K562 (cell line): ENCODE data around the gene SGSM2. TPM values are rescaled to one million over a fixed set of nuclear protein-coding genes. Genes with fewer than 3 reads are reported as not detected.

Experiments used
- ATAC-seq: fragments of 200-7000 bp; cut with Tn5 transposase; 3 replicates; pipeline ENCODE4 v1.9.1; 2020; ENCODE audit warnings: moderate library complexity
- BruUV-seq: library from RNA; stranded (reverse); fragments of 400-500 nt; replicated peaks from 2 replicates; lab custom pipeline; 2021; lab: Mats Ljungman, UMichigan
- CTCF ChIA-PET: fragments of 300-600 bp; formaldehyde crosslinking; extraction: SDS; loops from one replicate; lab custom pipeline; 2021; ENCODE audit warnings: low intra/inter-chr PET ratio; lab: Yijun Ruan, JAX
- POLR2A ChIA-PET: fragments of 300-600, 350-650 bp; sonication (Branson Sonifier 250); formaldehyde crosslinking; extraction: SDS; loops from one replicate; lab custom pipeline; 2021; ENCODE audit warnings: antibody characterized with exemption, inconsistent platforms; lab: Yijun Ruan, JAX
- DNase-seq, 4 experiments: peaks; one replicate each; pipeline versions ENCODE4 v3.0.0 to v3.0.0-alpha.2; 2011 to 2018; ENCODE audit warnings: low spot score in 3 of 4, mixed read lengths in 3 of 4; ENCODE audit errors: extremely low read depth in 1 of 4
- FAIRE-seq: peaks from 2 replicates; lab custom pipeline; 2011; peaks lifted over from hg19 to GRCh38; lab: Jason Lieb, UNC
- H2AFZ ChIP-seq: 2 replicates; pipeline ENCODE4 v1.6.0; 2011; ENCODE audit warnings: low read depth, low read length, control low read depth, inconsistent platforms
- H3K27ac ChIP-seq: fragments of 200-600 bp; 3 replicates; pipeline ENCODE4 v1.8.0; 2011; ENCODE audit warnings: low read depth, mild to moderate bottlenecking, control low read depth, inconsistent platforms, low read length, moderate library complexity, mixed read lengths; ENCODE audit errors: extremely low read depth
- H3K27me3 ChIP-seq, 2 experiments: fragments of 300-600 bp in 1 of 2; 2 replicates in 1 of 2; 3 replicates in 1 of 2; pipeline versions ENCODE4 v1.6.0 to v1.8.0; 2011; ENCODE audit warnings: inconsistent platforms in 2 of 2, low read length in 2 of 2, mild to moderate bottlenecking in 1 of 2, mixed read lengths in 1 of 2, moderate library complexity in 1 of 2; ENCODE audit not compliant: control insufficient read depth in 2 of 2, insufficient read depth in 2 of 2
- H3K36me3 ChIP-seq: fragments of 300-600 bp; 3 replicates; pipeline ENCODE4 v1.8.0; 2011; ENCODE audit warnings: mild to moderate bottlenecking, low read length, inconsistent platforms; ENCODE audit not compliant: control insufficient read depth, insufficient read depth
- H3K4me1 ChIP-seq, 2 experiments: fragments of 200-600 bp in 1 of 2; replicated peaks in 1 of 2; 2 replicates in 1 of 2; 3 replicates in 1 of 2; pipeline versions ENCODE4 v1.5.1 to v1.8.0; 2011; ENCODE audit warnings: inconsistent platforms in 2 of 2, low read length in 2 of 2, mild to moderate bottlenecking in 1 of 2, mixed read lengths in 1 of 2, moderate library complexity in 1 of 2; ENCODE audit not compliant: control insufficient read depth in 2 of 2, insufficient read depth in 2 of 2
- H3K4me2 ChIP-seq: 2 replicates; pipeline ENCODE4 v1.6.1; 2011; ENCODE audit warnings: low read length, control low read depth, inconsistent platforms, mixed read lengths; ENCODE audit not compliant: insufficient read depth
- H3K4me3 ChIP-seq: fragments of 200-600 bp; sonication (generic), shearing (Covaris generic); 2 replicates; pipeline ENCODE4 v1.5.1; 2016; ENCODE audit warnings: control low read depth, inconsistent platforms
- H3K79me2 ChIP-seq: fragments of 200-600 bp; 3 replicates; pipeline ENCODE4 v1.8.0; 2011; ENCODE audit warnings: low read length, inconsistent platforms; ENCODE audit not compliant: control insufficient read depth, insufficient read depth
- H3K9ac ChIP-seq, 2 experiments: 2 replicates each; pipeline versions ENCODE4 v1.6.0 to v1.6.1; 2011; ENCODE audit warnings: low read depth in 2 of 2, low read length in 2 of 2, control low read depth in 1 of 2, inconsistent platforms in 1 of 2, mild to moderate bottlenecking in 1 of 2, mixed read lengths in 1 of 2; ENCODE audit not compliant: insufficient read depth in 1 of 2
- H3K9me1 ChIP-seq: one replicate; pipeline ENCODE4 v1.6.0; 2011; ENCODE audit warnings: inconsistent platforms, mild to moderate bottlenecking, low read length, moderate library complexity; ENCODE audit not compliant: control insufficient read depth, insufficient read depth
- H3K9me3 ChIP-seq: replicated peaks from 2 replicates; pipeline ENCODE4 v1.5.1; 2011; ENCODE audit warnings: low read depth, low read length, inconsistent platforms; ENCODE audit not compliant: control insufficient read depth, insufficient read depth
- H4K20me1 ChIP-seq: replicated peaks from 2 replicates; pipeline ENCODE4 v1.6.1; 2011; ENCODE audit warnings: low read length, inconsistent platforms, mixed read lengths; ENCODE audit not compliant: control insufficient read depth, insufficient read depth
- WGBS: fragments of 100-300 bp; shearing (Covaris generic); methylation state at CpG from one replicate; pipeline ENCODE4 v1.1.6; 2016; ENCODE audit warnings: low coverage, mixed read lengths; ENCODE audit not compliant: insufficient coverage; ENCODE audit errors: missing lambda C conversion rate; 5-methylcytosine and 5-hydroxymethylcytosine counted together
- in situ Hi-C: fragments of 300-500 bp; cut with MboI; formaldehyde crosslinking; loops from 4 replicates; pipeline ENCODE4 v1.15.0; 2018; ENCODE audit warnings: inconsistent platforms, mixed read lengths
- intact Hi-C: fragments of 100-400 bp; cut with micrococcal nuclease; formaldehyde crosslinking; loops from 2 replicates; pipeline ENCODE4 v1.14.2; 2022
- polyA plus RNA-seq, 8 experiments: library from polyadenylated mRNA; depleted of rRNA in 4 of 8; stranded (reverse) in 5 of 8; unstranded in 3 of 8; fragments of >200 nt; fragmentation: Nextera tagmentation in 2 of 8; fragmentation: Illumina TruSeq in 1 of 8; extraction: Ambion mirVana in 2 of 8; extraction: Trizol in 1 of 8; gene quantifications; 2 replicates each; pipeline versions ENCODE4 v1.2.1 to v1.2.3, GENCODE V29; 2011 to 2014; ENCODE audit warnings: inconsistent platforms in 1 of 8, missing spikeins in 1 of 8
- total RNA-seq, 7 experiments: library from RNA; depleted of rRNA in 6 of 7; stranded (reverse); fragments of >200 nt in 6 of 7; fragmentation: Illumina TruSeq in 2 of 7; extraction: Trizol in 2 of 7; gene quantifications; 2 replicates each; pipeline versions ENCODE4 v1.2.1 to v1.2.3, GENCODE V29; 2011 to 2021; ENCODE audit warnings: low replicate concordance in 1 of 7
- TF ChIP-seq, protein P1 (sequence below): fragments of 450-650 bp; formaldehyde crosslinking; IDR thresholded peaks from 2 replicates; pipeline ENCODE4 v1.4.0; 2022; ENCODE audit warnings: missing genetic modification characterization
- TF ChIP-seq, protein P2 (sequence below): sonication (generic); formaldehyde crosslinking; IDR thresholded peaks from 2 replicates; pipeline ENCODE4 v1.8.1; 2023; ENCODE audit warnings: mild to moderate bottlenecking, missing genetic modification reagents

The SGSM2 gene
- total and polyA plus RNA-seq, 9 of the 15 experiments (the other 6 are each of a cell fraction or from before 2014, with no cell fraction given) = 0.20 to 26.3 (median 14.8) TPM

DNA sequence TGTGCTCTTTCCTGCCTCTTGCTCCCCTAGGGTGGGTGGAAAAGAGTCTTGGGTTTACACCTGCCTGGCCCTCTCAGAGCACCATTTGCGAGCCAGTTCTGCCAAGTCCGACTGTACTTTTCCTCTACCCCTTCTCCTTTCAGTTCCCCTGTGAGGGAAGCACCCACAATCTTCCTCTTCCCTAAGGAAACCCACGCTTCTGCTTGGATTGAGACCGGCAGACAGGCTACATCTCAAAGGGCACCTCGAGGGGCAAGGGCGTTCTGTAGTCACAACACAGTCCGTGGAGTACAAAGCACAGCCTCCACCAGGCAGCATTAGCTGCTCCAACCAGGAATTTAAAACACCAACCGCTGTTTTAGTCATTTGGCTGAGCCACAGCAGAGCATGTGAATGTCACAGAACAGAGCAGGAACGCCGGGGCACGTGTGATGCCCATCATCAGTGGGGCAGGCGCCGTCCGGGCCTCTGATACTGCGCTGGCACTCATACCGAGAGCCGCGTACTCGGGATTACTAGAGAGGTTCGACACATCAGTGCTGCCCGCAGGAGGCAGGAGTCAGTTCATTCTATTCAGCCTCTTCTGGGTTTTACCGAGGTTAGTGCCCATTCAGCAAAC, 77.3 kb downstream of the SGSM2 start (continued):
- TF ChIP-seq, protein P1, sequence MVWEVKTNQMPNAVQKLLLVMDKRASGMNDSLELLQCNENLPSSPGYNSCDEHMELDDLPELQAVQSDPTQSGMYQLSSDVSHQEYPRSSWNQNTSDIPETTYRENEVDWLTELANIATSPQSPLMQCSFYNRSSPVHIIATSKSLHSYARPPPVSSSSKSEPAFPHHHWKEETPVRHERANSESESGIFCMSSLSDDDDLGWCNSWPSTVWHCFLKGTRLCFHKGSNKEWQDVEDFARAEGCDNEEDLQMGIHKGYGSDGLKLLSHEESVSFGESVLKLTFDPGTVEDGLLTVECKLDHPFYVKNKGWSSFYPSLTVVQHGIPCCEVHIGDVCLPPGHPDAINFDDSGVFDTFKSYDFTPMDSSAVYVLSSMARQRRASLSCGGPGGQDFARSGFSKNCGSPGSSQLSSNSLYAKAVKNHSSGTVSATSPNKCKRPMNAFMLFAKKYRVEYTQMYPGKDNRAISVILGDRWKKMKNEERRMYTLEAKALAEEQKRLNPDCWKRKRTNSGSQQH (CRISPR knock-in tag) = no peak

DNA sequence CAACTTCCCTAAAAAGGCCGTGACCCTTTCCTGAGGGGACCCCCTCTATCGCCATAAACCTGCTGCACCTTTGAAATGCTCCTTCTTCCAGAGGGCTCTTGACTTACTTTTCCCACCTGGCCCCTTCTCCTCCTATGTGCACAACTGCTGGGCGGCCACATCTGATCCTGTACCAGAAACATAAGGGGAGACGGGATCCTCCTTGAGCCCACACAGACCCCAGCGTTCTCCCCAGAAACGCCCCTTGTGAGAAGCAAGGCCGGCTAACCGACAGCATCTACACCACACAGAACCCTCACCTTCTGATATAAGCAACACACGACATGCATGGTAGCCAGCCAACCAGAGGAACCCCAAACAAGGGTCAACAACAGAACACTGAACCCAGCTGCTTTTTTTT, 77.8 kb downstream of the SGSM2 start:
- Histone ChIP-seq H3K27ac (no peak overlapping the region), H3K9me1 (no peaks in the 10 kb centered on the region), H2AFZ (no peak overlapping the region), H3K36me3 (peaks cover 46% of the 10 kb centered on the region; the same call in 2 of the 3 replicates), H3K4me3 (no peak overlapping the region), H3K4me2 (no peak overlapping the region), H3K27me3 (no peaks in the 10 kb centered on the region), H3K4me1 (no peaks in the 10 kb centered on the region; a peak in 1 of 5 replicates), H4K20me1 (no peaks in the 10 kb centered on the region), H3K9me3 (no peaks in the 10 kb centered on the region), H3K79me2 (no peaks in the 10 kb centered on the region), H3K9ac (no peak overlapping the region)
- in situ Hi-C loops (no loop called here), intact Hi-C loops (no loop called here)
- ATAC-seq = no peak
- BruUV-seq = no TSS peak
- ChIA-PET POLR2A (interaction anchor here (0.7 to 2.0 kb wide), 2 partner anchors 33 to 40 kb away, joined by 3 to 31 read pairs; no protein-coding TSS in a partner anchor), CTCF (interaction anchor here (1.5 to 6.0 kb wide), 2 partner anchors 33 to 45 kb away, joined by 7 to 78 read pairs; no protein-coding TSS in a partner anchor)
- no peak for FAIRE-seq
- no peak for DNase-seq
- WGBS = 91% methylated on average over 4 of the region's 9 CpGs
- TF ChIP-seq, protein P2, sequence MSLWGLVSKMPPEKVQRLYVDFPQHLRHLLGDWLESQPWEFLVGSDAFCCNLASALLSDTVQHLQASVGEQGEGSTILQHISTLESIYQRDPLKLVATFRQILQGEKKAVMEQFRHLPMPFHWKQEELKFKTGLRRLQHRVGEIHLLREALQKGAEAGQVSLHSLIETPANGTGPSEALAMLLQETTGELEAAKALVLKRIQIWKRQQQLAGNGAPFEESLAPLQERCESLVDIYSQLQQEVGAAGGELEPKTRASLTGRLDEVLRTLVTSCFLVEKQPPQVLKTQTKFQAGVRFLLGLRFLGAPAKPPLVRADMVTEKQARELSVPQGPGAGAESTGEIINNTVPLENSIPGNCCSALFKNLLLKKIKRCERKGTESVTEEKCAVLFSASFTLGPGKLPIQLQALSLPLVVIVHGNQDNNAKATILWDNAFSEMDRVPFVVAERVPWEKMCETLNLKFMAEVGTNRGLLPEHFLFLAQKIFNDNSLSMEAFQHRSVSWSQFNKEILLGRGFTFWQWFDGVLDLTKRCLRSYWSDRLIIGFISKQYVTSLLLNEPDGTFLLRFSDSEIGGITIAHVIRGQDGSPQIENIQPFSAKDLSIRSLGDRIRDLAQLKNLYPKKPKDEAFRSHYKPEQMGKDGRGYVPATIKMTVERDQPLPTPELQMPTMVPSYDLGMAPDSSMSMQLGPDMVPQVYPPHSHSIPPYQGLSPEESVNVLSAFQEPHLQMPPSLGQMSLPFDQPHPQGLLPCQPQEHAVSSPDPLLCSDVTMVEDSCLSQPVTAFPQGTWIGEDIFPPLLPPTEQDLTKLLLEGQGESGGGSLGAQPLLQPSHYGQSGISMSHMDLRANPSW (CRISPR knock-in tag) = no peak
